SW 1271 (cell line): ENCODE data around the gene GAGE12F.
"Not testable (repeated sequence)": the region's sequence is repeated elsewhere in the genome, so short reads cannot be mapped to it uniquely, and the experiment has no call there.

Experiments used
- DNase-seq, 2 experiments: peaks; one replicate each; lab custom pipeline; 2025; lab: John Stamatoyannopoulos, UW

GAGE12F gene

GRCh38 chrX:49560542-49560941 lies at the start of gene GAGE12F:
Gene GAGE12F, plus strand, starts transcription at chrX:49560842. Its CDS starts 1,155 bp downstream, at chrX:49561997.
- not testable (repeated sequence) for DNase-seq

- not testable (repeated sequence) for DNase-seq
These were observed 28.8 kb upstream of the GAGE12F start, which contains the start of gene GAGE12C for GRCh38 chrX:49531877-49532276. Gene GAGE12C, plus strand, starts transcription at chrX:49532177. Its CDS starts 1,155 bp downstream, at chrX:49533332.

- not testable (repeated sequence) for DNase-seq
These were observed 19.2 kb upstream of the GAGE12F start, which contains the start of gene GAGE12D for GRCh38 chrX:49541433-49541832. Gene GAGE12D, plus strand, starts transcription at chrX:49541733. Its CDS starts 1,155 bp downstream, at chrX:49542888.

GRCh38 chrX:49550989-49551388 lies 9.7 kb upstream of the GAGE12F start, which contains the start of gene GAGE12E:
Gene GAGE12E, plus strand, starts transcription at chrX:49551289. Its CDS starts 1,155 bp downstream, at chrX:49552444.
- not testable (repeated sequence) for DNase-seq

- DNase-seq = not testable (repeated sequence)
These were observed 8.1 kb downstream of the GAGE12F start for GRCh38 chrX:49568728-49569127.

GRCh38 chrX:49569152-49569551 lies 8.5 kb downstream of the GAGE12F start:
- not testable (repeated sequence) for DNase-seq

- DNase-seq = not testable (repeated sequence)
These were observed 9.5 kb downstream of the GAGE12F start, which contains the start of gene GAGE12G for GRCh38 chrX:49570100-49570499. Gene GAGE12G, plus strand, starts transcription at chrX:49570400. Its CDS starts 1,155 bp downstream, at chrX:49571555.

- not testable (repeated sequence) for DNase-seq
These were observed 19.0 kb downstream of the GAGE12F start, which contains the start of gene GAGE12H for GRCh38 chrX:49579649-49580048. Gene GAGE12H, plus strand, starts transcription at chrX:49579949. Its CDS starts 1,155 bp downstream, at chrX:49581104.

GRCh38 chrX:49589196-49589595 lies 28.6 kb downstream of the GAGE12F start, which contains the start of gene GAGE2A:
Gene GAGE2A, plus strand, starts transcription at chrX:49589496. Its CDS starts 1,155 bp downstream, at chrX:49590651.
- DNase-seq = not testable (repeated sequence)

- DNase-seq = not testable (repeated sequence)
These were observed 29.3 kb downstream of the GAGE12F start for GRCh38 chrX:49589769-49590478.

- DNase-seq = not testable (repeated sequence)
These were observed 29.8 kb downstream of the GAGE12F start for GRCh38 chrX:49590488-49590887.

- DNase-seq = not testable (repeated sequence)
These were observed 38.1 kb downstream of the GAGE12F start, which contains the start of gene GAGE1 for GRCh38 chrX:49598720-49599119. Gene GAGE1, plus strand, starts transcription at chrX:49599020. Its CDS starts 1,155 bp downstream, at chrX:49600175.

- DNase-seq = no peak
These were observed 50.2 kb downstream of the GAGE12F start for GRCh38 chrX:49610718-49611310.
